ENCODE data around the gene CNOT6L. TPM values are rescaled to one million over a fixed set of nuclear protein-coding genes. Genes with fewer than 3 reads are reported as not detected.

The CNOT6L gene
- total and polyA plus RNA-seq, 7 donors, result 4.2 to 21.6 (median 17.5) TPM

DNA sequence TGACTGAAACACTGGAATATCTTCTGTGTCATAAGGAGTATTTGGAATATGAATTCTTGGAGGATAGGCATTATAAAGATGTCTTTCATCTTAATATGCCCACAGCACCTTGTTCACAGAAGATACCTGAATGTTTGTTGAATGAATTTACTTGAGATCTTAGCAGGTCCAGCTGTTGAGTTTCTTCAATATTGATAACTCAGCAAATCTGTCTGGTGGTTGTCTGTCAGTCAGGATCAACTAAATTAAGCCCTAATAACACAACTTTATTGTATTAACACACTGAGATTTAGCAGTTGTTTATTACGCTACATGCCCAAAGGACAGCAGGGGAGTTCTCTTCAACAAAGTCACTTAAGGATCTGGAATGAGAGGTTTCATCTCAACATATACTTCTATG lies 106.5 kb downstream of the CNOT6L start:
- WGBS, 2 donors, result 96 to 100% methylated on average over 1 of the region's 1 CpG
- TF ChIP-seq EP300 (IDR thresholded peaks at IDR 0.05) (no peak), POLR2AphosphoS5 (IDR thresholded peaks at IDR 0.05) (no peak), POLR2A (IDR thresholded peaks at IDR 0.05) (no peak)
- TF ChIP-seq, protein P1, sequence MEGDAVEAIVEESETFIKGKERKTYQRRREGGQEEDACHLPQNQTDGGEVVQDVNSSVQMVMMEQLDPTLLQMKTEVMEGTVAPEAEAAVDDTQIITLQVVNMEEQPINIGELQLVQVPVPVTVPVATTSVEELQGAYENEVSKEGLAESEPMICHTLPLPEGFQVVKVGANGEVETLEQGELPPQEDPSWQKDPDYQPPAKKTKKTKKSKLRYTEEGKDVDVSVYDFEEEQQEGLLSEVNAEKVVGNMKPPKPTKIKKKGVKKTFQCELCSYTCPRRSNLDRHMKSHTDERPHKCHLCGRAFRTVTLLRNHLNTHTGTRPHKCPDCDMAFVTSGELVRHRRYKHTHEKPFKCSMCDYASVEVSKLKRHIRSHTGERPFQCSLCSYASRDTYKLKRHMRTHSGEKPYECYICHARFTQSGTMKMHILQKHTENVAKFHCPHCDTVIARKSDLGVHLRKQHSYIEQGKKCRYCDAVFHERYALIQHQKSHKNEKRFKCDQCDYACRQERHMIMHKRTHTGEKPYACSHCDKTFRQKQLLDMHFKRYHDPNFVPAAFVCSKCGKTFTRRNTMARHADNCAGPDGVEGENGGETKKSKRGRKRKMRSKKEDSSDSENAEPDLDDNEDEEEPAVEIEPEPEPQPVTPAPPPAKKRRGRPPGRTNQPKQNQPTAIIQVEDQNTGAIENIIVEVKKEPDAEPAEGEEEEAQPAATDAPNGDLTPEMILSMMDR (IDR thresholded peaks at IDR 0.05), result no peak
- no peak for DNase-seq

DNA sequence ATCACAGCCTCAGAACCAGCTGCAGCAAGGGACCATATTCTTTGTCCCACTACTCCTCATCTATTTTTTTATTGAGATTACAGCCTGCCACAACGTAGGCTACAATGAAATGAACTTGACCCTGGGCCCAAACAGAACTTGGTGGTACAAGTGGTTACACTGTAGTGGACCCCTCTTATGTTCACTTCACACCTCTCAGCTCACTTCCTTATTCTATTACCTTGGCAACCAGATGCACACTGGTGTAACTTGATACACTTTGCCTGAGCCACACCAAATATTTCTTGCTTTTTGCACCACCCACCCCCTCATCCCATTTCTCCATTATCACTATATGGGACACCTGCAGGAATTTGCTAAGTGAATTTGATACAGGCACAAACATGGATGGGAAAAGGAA lies 107.7 kb downstream of the CNOT6L start:
- no peaks in the 10 kb centered on the region for H3K9me3 ChIP-seq
- H3K36me3 ChIP-seq, result no peaks in the 10 kb centered on the region
- no peak overlapping the region for H3K27ac ChIP-seq
- H3K4me3 ChIP-seq, result no peak overlapping the region
- intact Hi-C loops (cut with DNase I), result no loop called here
- H3K27me3 ChIP-seq, result no peaks in the 10 kb centered on the region
- TF ChIP-seq POLR2AphosphoS5 (IDR thresholded peaks at IDR 0.05) (peak in 1 of 4 donors; percentile 23), EP300 (IDR thresholded peaks at IDR 0.05) (no peak)
- peaks cover 0 to 6% (median 0%) of the 10 kb centered on the region in 4 donors for H3K4me1 ChIP-seq
- no peak for DNase-seq
- WGBS, 2 donors, result 91% methylated on average over 1 of the region's 1 CpG

More for the DNA sequence above, 106.5 kb downstream of the CNOT6L start:
- no peaks in the 10 kb centered on the region for H3K36me3 ChIP-seq
- H3K9me3 ChIP-seq, result no peaks in the 10 kb centered on the region
- peaks cover 0 to 6% (median 0%) of the 10 kb centered on the region in 4 donors for H3K4me1 ChIP-seq
- no peaks in the 10 kb centered on the region for H3K27me3 ChIP-seq
- H3K4me3 ChIP-seq, result no peak overlapping the region
- intact Hi-C loops (cut with DNase I), result no loop called here
- no peak overlapping the region for H3K27ac ChIP-seq

DNA sequence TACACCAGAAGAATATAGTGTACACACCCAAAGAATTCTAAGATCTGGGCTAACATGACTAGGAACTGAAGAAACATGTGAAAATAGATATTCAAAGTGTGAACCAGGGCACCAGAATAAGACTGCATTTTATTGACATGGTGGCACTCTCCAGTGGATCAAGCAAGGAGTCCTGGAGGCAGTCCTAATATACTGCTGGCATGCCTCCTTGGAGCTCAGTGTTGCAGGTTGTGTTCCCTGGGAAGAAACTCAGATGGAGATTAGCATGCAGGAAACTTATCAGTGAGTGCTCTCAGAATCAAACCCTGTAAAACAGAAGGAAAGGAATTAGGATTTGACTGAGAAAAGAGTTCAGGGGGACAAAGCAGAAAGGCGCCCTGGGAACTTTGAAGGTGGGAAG lies 108.5 kb downstream of the CNOT6L start:
- Histone ChIP-seq H3K27me3 (no peaks in the 10 kb centered on the region), H3K9me3 (no peaks in the 10 kb centered on the region), H3K36me3 (no peaks in the 10 kb centered on the region), H3K4me3 (no peak overlapping the region), H3K4me1 (peaks cover 0 to 6% (median 0%) of the 10 kb centered on the region in 4 donors), H3K27ac (no peak overlapping the region)
- 98% methylated on average over 1 of the region's 1 CpG for WGBS, 2 donors
- TF ChIP-seq POLR2A (IDR thresholded peaks at IDR 0.05) (no peak), EP300 (IDR thresholded peaks at IDR 0.05) (no peak), POLR2AphosphoS5 (IDR thresholded peaks at IDR 0.05) (no peak)
- TF ChIP-seq, protein P1 (IDR thresholded peaks at IDR 0.05), result no peak
- intact Hi-C loops (cut with DNase I), result no loop called here
- no peak for DNase-seq

DNA sequence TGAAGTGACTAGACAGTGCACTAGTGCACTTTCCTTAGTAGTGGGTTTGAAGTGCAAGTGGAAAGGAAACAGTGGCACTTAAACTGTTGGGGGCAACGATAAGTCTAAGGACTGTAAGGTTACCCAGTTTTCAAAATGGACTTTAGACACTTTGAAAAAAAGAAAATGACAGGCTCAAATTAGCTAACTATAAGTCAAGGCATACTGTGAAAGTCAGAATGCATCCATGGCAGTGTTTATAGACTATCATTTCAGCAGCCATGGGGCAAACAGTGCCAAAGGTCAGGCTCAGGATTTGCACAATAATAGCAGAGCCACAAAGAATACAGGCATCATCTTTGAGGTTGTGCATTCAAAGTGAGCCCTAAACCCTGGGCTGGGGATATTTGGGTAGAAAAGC lies 109.1 kb downstream of the CNOT6L start:
- TF ChIP-seq, protein P1 (IDR thresholded peaks at IDR 0.05), result no peak
- TF ChIP-seq POLR2A (IDR thresholded peaks at IDR 0.05) (no peak), EP300 (IDR thresholded peaks at IDR 0.05) (no peak), POLR2AphosphoS5 (IDR thresholded peaks at IDR 0.05) (no peak)
- H3K9me3 ChIP-seq, result no peaks in the 10 kb centered on the region
- no peaks in the 10 kb centered on the region for H3K27me3 ChIP-seq
- WGBS, 2 donors, result 32 to 71% methylated on average over 1 of the region's 1 CpG
- H3K4me3 ChIP-seq, result no peak overlapping the region
- no peak overlapping the region for H3K27ac ChIP-seq
- no peaks in the 10 kb centered on the region for H3K36me3 ChIP-seq
- no peak for DNase-seq
- intact Hi-C loops (cut with DNase I), result no loop called here
- peaks cover 0 to 6% (median 0%) of the 10 kb centered on the region in 4 donors for H3K4me1 ChIP-seq

DNA sequence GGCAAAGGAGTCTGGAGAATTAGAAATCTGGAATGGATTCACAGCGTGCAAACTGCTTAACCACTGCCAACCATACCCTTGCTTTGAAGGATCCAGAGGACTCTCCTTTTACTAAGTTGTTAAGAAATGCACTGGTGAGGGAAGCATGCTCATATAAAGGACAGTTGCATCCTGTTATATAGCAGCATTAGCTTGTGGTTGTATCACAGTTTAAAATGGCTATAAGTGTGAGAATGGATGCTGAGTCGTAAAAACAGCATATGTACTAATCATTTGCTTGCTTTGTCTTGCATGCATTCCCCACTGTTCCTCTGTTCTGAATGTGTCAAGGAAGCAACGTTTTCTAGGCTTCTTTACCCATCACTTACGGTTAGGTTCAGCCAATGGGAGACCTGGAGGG lies 112.5 kb downstream of the CNOT6L start:
- Histone ChIP-seq H3K36me3 (no peaks in the 10 kb centered on the region), H3K4me3 (no peak overlapping the region), H3K27me3 (no peaks in the 10 kb centered on the region), H3K27ac (no peak overlapping the region), H3K9me3 (no peaks in the 10 kb centered on the region), H3K4me1 (no peaks in the 10 kb centered on the region)
- TF ChIP-seq EP300 (IDR thresholded peaks at IDR 0.05), result no peak
- TF ChIP-seq POLR2AphosphoS5 (IDR thresholded peaks at IDR 0.05), result no peak
- TF ChIP-seq, protein P1 (IDR thresholded peaks at IDR 0.05), result no peak
- no peak for TF ChIP-seq POLR2A (IDR thresholded peaks at IDR 0.05)
- 69 to 78% methylated on average over 4 of the region's 4 CpGs for whole genome bisulfite sequencing, 2 donors
- DNase-seq, result no peak
- intact Hi-C loops (cut with DNase I), result no loop called here
